Mesodermal cell (in vitro differentiated cells): Measurements from ENCODE around the gene SERGEF.

ENCODE experiments used
- H3K27ac ChIP-seq: 2 replicates; pipeline ENCODE4 v1.7.0; 2013; ENCODE audit warnings: mild to moderate bottlenecking, low read depth, low read length, moderate library complexity; ENCODE audit not compliant: severe bottlenecking
- H3K36me3 ChIP-seq: 2 replicates; pipeline ENCODE4 v1.7.1; 2013; ENCODE audit warnings: mild to moderate bottlenecking, low read length, moderate library complexity; ENCODE audit not compliant: control insufficient read depth, insufficient read depth
- H3K4me1 ChIP-seq: one replicate; pipeline ENCODE4 v1.7.1; 2013; ENCODE audit warnings: mild to moderate bottlenecking, low read length; ENCODE audit not compliant: insufficient read depth, control insufficient read depth, poor library complexity, severe bottlenecking
- H3K4me3 ChIP-seq: 2 replicates; pipeline ENCODE4 v1.7.0; 2013; ENCODE audit warnings: low read length, control low read depth, mild to moderate bottlenecking; ENCODE audit not compliant: insufficient read depth, poor library complexity, severe bottlenecking; ENCODE audit errors: extremely low read depth
- H3K9me3 ChIP-seq: 2 replicates; pipeline ENCODE4 v1.7.1; 2013; ENCODE audit warnings: mild to moderate bottlenecking, low read length, moderate library complexity; ENCODE audit not compliant: control insufficient read depth
- WGBS, 2 experiments: methylation state at CpG; one replicate each; pipeline ENCODE4 v1.1.5; 2013; ENCODE audit warnings: missing lambda C conversion rate in 2 of 2; ENCODE audit not compliant: insufficient coverage in 2 of 2; 5-methylcytosine and 5-hydroxymethylcytosine counted together

Gene SERGEF

DNA sequence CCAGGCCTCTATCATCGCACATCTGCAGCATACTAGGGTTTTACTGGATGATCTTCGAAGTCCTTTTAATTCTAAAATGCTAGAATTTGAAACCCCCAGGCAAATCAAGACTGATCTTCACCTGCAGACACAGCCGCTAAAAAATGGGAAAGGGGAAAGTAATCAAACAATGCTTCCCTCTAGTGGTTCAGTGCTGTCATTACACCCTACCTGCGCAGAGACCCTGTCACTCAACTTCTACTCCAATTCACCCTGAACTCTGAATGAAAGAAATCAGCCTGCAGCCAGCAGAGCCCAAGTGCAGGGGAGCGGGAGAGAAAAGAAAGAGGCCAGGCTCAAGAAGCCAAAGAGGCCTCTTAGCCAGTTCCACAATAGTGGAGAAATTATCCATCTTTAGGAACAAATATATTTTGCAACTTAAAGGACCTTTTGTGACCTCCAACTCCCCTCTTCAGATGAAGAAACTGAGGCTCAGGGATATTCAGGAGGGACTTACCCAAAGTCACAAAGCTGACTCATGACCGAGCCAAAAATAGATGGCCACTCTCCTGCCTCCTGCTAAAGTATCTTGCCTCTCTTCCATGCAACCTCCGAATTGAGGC lies 33.0 kb downstream of the SERGEF start:
- no peaks in the 10 kb centered on the region for H3K9me3 ChIP-seq
- peaks cover 6% of the 10 kb centered on the region for H3K36me3 ChIP-seq
- H3K4me3 ChIP-seq, result no peak overlapping the region
- 37 to 80% methylated on average over 2 to 3 of the region's 7 CpGs for WGBS, 2 experiments
- no peaks in the 10 kb centered on the region for H3K4me1 ChIP-seq
- H3K27ac ChIP-seq, result no peak overlapping the region

- H3K9me3 ChIP-seq, result no peaks in the 10 kb centered on the region
- peaks cover 6% of the 10 kb centered on the region for H3K36me3 ChIP-seq
- WGBS, 2 experiments, result 52 to 54% methylated on average over 4 to 5 of the region's 5 CpGs
- H3K4me3 ChIP-seq, result no peak overlapping the region
- H3K27ac ChIP-seq, result no peak overlapping the region
- H3K4me1 ChIP-seq, result no peaks in the 10 kb centered on the region
Measured at GRCh38 chr11:17978553-17979287, 34.1 kb downstream of the SERGEF start.

- WGBS, 2 experiments, result 70 to 88% methylated on average over 1 of the region's 1 CpG
- H3K9me3 ChIP-seq, result no peaks in the 10 kb centered on the region
- no peaks in the 10 kb centered on the region for H3K4me1 ChIP-seq
- no peak overlapping the region for H3K4me3 ChIP-seq
- peaks cover 9% of the 10 kb centered on the region for H3K36me3 ChIP-seq
- H3K27ac ChIP-seq, result no peak overlapping the region
Measured at GRCh38 chr11:17976651-17977050, 36.2 kb downstream of the SERGEF start.

DNA sequence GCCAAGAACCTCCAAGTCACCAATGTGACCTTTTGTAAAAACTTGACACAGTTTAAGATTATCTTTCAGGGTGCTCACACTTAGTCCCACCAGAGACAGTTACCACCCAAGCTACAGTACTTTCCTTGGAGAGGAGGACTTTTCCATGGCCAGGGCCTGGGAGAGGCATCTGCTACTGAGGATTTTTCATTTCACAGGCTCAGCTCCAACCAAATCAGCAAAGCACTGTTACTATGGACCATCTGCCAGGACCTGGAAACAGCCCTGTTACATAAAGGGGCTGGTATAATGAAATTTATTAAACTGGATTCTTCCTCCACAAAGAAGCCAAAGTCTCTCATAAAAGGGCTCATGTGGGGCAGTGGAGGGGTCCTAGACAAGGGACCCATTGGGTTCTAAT lies 38.6 kb downstream of the SERGEF start:
- peaks cover 4% of the 10 kb centered on the region for H3K9me3 ChIP-seq
- peaks cover 15% of the 10 kb centered on the region for H3K36me3 ChIP-seq
- H3K4me3 ChIP-seq, result no peak overlapping the region
- no peak overlapping the region for H3K27ac ChIP-seq
- H3K4me1 ChIP-seq, result no peaks in the 10 kb centered on the region

DNA sequence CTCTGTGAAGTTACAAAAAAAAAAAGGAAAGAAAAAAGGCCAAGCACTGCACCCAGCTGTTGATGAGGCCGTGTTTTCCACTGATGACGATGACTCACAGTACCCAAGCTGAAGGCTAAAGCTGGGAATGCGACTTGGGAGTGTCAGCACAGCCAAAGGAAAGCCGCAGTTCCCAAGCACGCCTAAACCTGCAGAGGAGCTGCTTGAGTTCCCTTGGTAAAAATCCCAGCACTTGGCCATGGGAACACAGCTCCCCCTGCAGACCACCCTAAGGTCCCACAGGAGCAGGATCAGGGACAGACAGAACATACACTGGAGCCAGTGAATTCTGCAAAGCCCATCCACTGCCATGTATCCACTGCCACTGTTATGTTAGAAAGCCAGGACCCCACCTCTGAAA lies 39.9 kb downstream of the SERGEF start:
- no peak overlapping the region for H3K4me3 ChIP-seq
- H3K27ac ChIP-seq, result no peak overlapping the region
- WGBS, 2 experiments, result 9 to 14% methylated on average over 5 of the region's 5 CpGs
- peaks cover 4% of the 10 kb centered on the region for H3K9me3 ChIP-seq
- peaks cover 12% of the 10 kb centered on the region for H3K36me3 ChIP-seq
- no peaks in the 10 kb centered on the region for H3K4me1 ChIP-seq

DNA sequence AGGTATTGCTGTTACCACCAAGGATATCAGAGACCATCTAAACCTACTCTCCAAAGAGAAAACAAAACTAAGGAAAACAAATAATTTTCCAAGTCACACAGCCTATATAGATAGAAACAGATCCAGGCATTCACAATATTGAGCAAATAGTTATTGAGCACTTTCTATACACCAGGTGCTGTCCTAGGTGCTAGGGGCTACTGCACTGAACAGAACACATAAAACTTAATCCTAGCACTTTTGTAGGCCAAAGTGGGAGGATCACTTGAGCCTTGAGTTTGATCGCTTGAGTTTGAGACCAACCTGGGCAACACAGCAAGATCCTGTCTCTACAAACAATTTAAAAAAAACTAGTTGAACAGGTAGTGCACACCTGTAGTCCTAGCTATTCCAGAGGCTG lies 44.6 kb downstream of the SERGEF start:
- WGBS, 2 experiments, result 75% methylated on average over 1 of the region's 1 CpG; no CpG with 5 or more reads in 1 of the 2 experiments
- Histone ChIP-seq H3K9me3 (peaks cover 4% of the 10 kb centered on the region), H3K4me3 (no peak overlapping the region), H3K4me1 (no peaks in the 10 kb centered on the region), H3K36me3 (peaks cover 15% of the 10 kb centered on the region), H3K27ac (no peak overlapping the region)

DNA sequence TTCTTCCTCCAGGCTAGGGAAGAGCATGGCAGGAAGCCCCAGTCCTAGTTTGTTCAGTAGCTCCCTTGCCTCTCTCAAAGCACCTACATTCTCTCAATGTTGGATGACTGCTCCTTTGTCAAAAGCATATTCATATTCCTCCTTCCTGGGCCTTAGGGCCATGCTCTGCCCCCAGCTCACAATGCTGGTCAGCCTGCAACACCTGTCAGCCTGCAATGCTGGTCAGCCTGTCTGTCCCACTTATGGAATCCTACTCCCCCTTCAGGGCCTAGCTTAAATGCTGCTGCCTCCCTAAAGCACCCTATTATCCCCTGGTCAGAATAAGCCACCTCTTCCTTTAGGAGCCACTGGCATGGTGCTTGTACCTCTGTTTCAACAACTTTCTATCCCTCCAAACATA lies 45.2 kb downstream of the SERGEF start:
- Histone ChIP-seq H3K4me3 (no peak overlapping the region), H3K9me3 (peaks cover 4% of the 10 kb centered on the region), H3K36me3 (peaks cover 15% of the 10 kb centered on the region), H3K4me1 (no peaks in the 10 kb centered on the region), H3K27ac (no peak overlapping the region)

DNA sequence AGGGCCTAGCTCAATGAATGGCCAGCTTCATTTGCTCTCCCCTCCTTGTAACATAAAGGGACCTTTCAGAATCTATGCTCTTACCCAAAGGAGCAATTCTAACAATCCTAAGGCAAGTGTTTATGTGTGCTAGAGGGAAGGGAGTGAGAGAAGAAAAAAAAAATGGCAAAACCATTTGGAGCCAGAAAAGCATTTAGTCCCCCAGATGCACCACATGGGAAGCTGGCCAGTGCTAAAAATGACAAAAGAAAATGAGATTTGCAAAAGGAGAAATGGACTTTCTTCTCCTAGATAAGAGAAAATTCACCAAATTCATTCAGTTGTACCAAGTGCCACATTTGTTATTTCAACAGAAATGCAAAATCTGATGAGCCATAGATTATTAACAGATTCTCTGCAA lies 52.8 kb downstream of the SERGEF start:
- H3K9me3 ChIP-seq, result no peaks in the 10 kb centered on the region
- H3K4me3 ChIP-seq, result no peak overlapping the region
- no peak overlapping the region for H3K27ac ChIP-seq
- H3K4me1 ChIP-seq, result no peaks in the 10 kb centered on the region
- peaks cover 10% of the 10 kb centered on the region for H3K36me3 ChIP-seq

DNA sequence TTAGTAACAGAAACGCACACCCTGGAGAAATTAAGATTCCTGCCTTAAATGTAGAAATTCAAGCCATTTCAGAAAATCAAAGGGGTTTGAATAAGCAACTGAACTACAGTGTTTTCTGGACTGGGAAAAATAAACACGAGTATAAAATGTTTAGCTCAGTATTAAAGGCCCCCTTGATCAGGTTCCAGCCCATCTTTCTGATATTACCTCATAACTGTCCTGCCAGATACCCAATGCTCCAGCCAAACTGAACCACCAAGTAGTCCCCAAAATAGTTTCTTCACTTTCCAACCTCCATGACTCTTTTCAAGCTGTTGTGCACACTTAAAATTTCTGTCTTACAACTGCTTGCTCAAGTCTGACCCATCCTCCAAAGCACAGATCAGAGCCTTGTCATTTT lies 54.4 kb downstream of the SERGEF start:
- WGBS, 2 experiments, result 71 to 100% methylated on average over 1 of the region's 2 CpGs
- Histone ChIP-seq H3K36me3 (peaks cover 11% of the 10 kb centered on the region), H3K4me3 (no peak overlapping the region)

DNA sequence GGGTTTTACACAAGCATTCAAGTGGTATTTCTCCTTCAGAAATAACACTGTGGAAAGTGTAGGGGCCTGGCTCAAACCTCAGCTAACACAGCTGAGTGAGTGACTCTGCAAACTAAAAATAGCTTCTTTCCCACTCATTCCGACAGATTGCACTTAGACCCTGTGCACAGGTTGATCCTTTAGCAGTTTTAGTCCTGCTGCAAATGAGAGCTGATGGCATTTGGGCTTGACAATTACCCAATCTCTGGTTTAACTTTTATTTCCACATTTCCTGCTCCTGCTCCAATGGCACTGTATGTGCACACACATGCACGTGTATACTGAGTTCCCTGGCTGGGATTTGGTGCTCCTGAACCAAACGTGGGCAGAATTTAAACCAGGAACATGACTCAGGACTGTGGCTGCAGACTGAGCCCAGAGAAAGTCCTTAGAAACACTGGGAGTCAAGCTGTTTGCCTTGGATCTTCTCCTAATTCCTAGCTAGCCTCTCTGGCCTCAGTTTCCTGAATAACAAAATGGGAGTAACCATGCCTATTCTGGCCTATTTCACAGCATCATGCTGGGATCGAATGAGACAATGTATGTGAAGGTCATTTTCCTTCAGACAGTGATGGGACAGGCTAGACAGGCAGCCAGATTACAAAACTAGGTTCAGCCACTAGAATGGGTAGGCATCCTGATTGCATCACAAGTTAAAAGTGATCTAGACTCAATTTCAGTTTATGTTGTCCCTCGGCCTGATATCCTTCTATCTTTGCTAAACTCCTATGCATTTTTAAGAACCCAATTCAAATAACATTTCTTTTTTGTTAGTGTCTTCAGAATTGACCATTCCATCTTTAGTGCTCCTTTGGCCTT lies 58.2 kb downstream of the SERGEF start:
- no peaks in the 10 kb centered on the region for H3K4me1 ChIP-seq
- peaks cover 18% of the 10 kb centered on the region for H3K36me3 ChIP-seq
- H3K9me3 ChIP-seq, result no peaks in the 10 kb centered on the region
- WGBS, 2 experiments, result 80 to 83% methylated on average over 5 of the region's 5 CpGs
- no peak overlapping the region for H3K4me3 ChIP-seq
- H3K27ac ChIP-seq, result no peak overlapping the region

More for the DNA sequence above, 54.4 kb downstream of the SERGEF start:
- no peak overlapping the region for H3K27ac ChIP-seq
- no peaks in the 10 kb centered on the region for H3K9me3 ChIP-seq
- H3K4me1 ChIP-seq, result no peaks in the 10 kb centered on the region

- no peak overlapping the region for H3K27ac ChIP-seq
Measured at GRCh38 chr11:17952487-17952886, 60.4 kb downstream of the SERGEF start.

More at GRCh38 chr11:17952487-17952886, 60.4 kb downstream of the SERGEF start:
- Histone ChIP-seq H3K9me3 (no peaks in the 10 kb centered on the region), H3K4me3 (no peak overlapping the region), H3K4me1 (no peaks in the 10 kb centered on the region), H3K36me3 (peaks cover 15% of the 10 kb centered on the region)
- WGBS, 2 experiments, result 78 to 93% methylated on average over 4 of the region's 4 CpGs
